ENCODE data around the gene PARD3.

DNA sequence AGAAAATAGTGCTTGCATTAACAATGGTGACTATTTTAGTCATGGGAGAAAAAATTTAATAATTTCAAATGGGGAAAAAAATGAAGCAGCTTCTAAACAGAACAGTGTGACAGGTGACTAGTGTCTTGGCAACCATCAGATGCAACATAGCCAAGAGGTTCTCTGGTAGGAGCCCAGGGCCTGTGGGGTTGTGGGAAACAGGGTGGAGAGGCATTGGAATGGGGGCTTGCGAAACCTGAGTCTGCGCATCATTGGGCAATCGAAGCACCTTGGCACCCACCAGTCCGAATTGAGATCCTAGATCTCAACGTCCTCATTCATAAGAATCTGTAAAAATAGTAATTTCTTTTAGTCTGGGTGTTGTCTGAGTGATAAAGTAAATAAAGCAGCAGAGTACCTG, 19.2 kb upstream of the PARD3 start:
- TF ChIP-seq, protein P1, sequence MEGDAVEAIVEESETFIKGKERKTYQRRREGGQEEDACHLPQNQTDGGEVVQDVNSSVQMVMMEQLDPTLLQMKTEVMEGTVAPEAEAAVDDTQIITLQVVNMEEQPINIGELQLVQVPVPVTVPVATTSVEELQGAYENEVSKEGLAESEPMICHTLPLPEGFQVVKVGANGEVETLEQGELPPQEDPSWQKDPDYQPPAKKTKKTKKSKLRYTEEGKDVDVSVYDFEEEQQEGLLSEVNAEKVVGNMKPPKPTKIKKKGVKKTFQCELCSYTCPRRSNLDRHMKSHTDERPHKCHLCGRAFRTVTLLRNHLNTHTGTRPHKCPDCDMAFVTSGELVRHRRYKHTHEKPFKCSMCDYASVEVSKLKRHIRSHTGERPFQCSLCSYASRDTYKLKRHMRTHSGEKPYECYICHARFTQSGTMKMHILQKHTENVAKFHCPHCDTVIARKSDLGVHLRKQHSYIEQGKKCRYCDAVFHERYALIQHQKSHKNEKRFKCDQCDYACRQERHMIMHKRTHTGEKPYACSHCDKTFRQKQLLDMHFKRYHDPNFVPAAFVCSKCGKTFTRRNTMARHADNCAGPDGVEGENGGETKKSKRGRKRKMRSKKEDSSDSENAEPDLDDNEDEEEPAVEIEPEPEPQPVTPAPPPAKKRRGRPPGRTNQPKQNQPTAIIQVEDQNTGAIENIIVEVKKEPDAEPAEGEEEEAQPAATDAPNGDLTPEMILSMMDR (conservative IDR thresholded peaks at IDR 0.05 in 1 of 2, IDR thresholded peaks at IDR 0.05 in 1 of 2; ENCODE audit: low read depth in 1 of 2, low read length in 2 of 2) = no peak
- no peak for TF ChIP-seq EZH2 (IDR thresholded peaks at IDR 0.05; ENCODE audit: low read length, missing control alignments)

All from fibroblast of lung (primary cell).